HG03460 (cell line): ENCODE results near the gene GRM8.
"Not testable (repeated sequence)": the region's sequence is repeated elsewhere in the genome, so short reads cannot be mapped to it uniquely, and the experiment has no call there.

Source experiments
- ATAC-seq: cut with Tn5 transposase; IDR thresholded peaks from one replicate; pipeline ENCODE4 v1.9.1; 2021; ENCODE audit not compliant: unreplicated experiment

The GRM8 gene

DNA sequence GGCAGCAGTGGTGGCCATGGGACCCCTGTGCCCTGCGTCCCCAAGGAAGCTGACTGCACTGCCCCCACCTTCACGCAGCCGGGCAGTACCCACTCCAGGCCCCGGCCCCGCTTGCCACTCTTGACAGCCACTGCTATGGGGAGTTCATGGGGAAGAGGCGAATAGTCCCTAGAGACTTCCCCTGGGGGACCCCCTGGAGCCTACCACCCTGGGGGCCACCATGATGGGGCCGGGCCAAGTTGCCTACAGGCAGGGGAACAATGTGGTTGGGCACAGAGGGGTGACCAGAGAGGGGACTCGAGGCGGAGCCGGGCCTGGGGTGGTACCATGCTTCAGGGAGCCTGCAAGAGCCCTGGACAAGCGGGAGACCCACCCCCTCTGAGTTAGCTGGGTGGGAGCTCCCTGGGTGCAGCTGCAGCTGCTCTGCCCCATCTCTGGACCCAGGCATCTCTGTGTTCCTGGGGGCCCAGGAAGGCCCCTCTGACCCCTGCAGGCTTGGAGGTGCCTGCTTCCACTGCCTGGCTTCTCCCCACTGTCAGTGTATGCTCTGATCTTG is 567.6 kb downstream of the GRM8 start:
- no peak for ATAC-seq

DNA sequence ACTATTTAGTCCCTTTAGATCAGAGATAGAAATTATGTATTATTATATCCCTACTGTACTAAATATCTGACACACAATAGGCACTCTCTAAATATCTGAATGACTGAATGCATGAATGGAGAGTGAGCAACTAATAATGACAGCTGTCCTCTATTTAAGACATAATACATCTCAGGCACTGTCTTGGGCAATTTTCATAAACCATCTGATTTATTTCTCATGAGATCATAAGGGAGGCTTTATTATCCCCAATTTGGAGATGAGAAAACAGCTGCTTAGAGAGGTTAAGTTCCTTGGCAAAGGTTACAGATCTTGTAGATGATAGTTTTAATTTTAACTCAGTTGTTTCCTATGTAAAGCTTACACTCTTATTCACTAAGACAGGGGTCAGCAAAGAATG is 570.6 kb downstream of the GRM8 start:
- no peak for ATAC-seq

DNA sequence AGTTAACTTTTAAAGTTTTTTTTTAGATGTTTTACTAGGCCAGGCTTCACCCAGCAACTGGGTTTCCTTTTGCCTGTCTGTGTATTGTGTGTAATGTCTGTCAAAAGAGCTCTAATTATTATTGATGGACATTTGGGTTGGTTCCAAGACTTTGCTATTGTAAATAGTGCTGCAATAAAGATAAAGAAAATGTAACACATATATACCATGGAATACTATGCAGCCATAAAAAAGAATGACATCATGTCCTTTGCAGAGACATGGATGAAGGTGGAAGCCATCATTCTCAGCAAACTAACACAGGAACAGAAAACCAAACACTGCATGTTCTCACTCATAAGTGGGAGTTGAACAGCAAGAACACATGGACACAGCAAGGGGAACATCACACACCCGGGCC is 584.0 kb downstream of the GRM8 start:
- ATAC-seq = not testable (repeated sequence)

DNA sequence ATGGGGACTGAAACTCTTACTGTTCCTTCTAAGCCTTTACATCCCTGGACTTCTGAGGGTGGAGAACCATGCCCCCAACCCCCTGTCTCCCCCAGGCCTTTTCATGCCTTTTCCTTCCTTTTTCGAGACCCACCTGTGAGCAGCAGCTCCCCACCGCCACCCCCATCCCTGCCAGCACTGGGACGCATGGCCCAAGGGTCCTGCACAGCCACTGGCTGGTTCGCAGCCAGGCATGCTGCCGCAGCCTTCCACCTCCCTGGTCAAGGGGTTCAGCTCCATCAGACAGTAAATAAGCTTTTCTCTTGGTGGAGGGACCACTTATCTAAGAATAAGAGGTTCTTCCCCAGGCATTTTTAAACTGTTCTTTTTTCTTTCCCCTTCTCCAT is 584.4 kb downstream of the GRM8 start:
- ATAC-seq = no peak

DNA sequence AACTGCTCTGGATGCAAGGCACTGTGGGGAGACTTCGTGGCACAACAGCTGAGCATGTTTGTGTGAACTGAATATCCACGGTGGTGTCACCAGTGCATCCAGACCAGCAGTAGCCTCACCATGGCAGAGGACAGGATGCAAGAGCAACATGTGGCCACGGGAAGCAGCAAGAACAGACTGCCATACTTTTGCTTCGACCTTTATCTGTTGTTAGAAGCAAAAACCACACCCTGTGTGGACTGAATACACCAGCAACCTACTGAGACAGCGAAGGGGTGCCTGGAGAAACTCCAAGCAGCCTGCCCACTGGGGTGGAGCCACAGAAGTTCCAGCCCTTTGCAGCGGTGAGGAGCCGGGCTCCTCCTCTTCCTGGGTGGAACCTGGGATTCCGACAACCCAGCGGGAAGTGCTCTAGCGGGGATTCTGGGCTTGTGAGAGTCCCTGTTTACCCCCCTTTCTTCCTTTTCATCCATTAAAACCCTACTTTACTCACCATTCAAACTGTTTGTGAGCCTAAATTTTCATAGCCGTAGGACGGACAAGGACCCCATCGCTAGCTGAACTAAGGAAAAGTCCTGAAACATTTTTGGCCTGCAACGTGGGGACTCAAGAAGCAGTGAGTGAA is 584.9 kb downstream of the GRM8 start:
- no peak for ATAC-seq

DNA sequence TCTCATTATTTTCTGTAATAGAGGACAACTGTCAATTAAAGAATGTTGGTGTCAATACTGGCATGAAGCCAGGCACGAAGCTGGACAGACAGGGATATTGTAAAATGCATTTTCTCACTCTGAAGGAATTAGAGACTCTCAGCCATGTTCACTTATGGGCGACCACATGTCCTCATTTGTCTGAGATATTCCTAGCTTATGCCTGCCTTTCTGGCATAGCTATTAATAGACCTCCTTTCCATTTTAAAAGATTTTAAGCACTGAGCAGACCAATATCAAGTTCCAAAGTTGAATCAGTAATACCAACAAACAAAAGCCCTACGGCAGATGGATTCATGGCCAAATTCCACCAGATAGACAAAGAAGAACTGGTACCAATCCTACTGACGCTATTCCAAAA is 589.9 kb downstream of the GRM8 start:
- ATAC-seq = no peak

DNA sequence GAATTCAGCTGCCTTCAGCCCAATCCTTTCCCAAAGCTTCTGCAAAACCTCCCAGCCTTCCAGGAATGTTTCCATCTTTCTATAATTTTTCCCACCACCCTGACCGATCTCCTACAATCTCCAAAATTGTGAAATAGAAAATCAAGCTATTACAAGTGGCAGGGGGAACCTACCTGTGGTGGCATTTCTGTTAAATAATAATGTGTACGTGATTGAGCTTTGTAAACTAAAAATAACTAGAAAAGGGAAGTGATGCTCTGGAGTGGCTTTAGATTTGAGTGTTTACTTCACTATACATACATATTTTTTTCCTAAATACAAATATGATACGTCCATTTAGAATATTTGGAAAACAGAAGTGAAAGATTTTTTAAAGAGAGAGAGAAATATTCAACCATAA is 593.6 kb downstream of the GRM8 start:
- ATAC-seq = peak; percentile 78

DNA sequence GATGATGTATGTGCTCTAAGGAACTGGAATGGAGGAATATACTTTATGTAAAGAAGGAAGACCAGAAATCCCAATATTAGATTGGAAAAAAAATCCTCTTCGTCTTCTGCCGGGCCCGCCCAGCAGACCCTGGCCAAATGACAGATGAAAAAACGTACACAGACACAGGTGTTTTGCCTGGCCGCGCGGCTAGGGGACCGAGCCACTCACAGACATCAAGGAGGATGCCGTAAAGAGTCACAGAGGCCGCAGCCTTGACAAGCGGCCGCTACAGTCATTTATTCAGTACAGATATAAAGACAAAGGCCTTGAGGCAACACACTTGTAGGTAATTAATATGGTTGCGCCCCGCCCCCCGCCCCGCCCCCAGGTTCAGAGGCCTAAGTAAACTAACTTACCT is 594.1 kb downstream of the GRM8 start:
- ATAC-seq = peak; percentile 14

DNA sequence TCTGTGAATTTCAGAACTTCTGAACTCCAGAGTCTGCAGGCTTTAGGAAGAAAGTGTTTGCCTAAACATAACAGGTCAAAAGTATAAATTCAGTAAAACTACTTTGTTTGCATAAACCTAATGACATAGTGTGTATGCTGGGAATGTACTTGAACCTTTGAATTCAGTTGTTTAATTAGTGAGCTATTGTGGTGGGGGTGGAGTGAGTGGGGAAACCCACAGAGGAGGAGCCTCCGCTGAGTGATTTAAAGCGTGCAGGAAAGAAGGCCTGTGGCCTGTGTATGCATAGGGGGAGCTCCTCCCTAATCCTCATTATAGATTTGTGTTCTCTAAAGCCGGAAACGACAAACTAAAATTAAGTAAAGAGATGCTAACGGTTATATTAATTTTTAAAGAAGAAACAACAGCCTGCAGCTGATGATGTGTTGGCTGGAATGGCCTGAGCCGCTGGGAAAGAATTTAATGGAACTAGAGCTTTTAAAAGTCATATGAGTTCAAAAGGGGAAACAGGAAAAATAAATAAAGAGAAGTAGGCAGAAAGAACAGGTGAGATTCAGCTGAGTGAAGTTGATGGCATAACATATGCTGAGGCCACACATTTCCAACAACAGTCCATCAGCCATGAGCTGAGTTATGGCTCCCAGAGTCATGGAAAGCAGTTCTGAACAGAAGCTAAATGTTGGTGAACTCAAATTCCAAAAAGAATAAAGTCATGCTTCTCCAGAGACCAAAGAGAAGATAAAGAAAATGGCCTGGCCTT is 595.0 kb downstream of the GRM8 start:
- ATAC-seq = peak; percentile 87

DNA sequence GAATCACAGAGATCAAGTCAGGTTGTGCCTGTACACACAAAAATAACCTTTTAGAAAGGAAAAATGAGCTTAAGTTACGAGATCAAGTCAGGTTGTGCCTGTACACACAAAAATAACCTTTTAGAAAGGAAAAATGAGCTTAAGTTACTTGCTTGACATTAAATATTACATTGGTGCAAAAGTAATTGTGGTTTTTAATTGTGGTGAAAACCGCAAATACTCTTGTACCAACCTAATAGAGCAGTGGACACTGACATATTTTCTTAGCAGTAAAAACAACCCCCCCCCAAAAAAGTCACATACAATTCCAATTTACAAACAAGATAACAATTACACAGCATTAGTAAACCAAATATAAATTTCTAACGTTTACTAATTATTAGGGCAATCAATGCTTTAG is 595.6 kb downstream of the GRM8 start:
- no peak for ATAC-seq

DNA sequence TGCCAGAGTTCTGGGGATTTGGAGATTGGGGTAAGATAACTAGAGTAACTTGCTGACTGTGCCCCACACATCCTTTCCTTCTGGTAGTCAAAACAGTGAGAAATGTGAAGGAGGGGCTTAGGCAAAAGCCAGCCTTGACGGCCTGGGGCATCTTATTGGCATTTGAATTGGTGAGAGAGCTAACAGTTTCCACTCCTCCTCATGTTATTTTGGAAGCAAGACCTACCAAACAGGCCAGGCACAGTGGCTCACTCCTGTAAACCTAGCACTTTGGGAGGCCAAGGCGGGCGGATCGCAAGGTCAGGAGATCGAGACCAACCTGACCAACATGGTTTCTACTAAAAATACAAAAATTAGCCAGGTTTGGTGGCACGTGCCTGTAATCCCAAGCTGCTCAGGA is 596.6 kb downstream of the GRM8 start:
- ATAC-seq = no peak

DNA sequence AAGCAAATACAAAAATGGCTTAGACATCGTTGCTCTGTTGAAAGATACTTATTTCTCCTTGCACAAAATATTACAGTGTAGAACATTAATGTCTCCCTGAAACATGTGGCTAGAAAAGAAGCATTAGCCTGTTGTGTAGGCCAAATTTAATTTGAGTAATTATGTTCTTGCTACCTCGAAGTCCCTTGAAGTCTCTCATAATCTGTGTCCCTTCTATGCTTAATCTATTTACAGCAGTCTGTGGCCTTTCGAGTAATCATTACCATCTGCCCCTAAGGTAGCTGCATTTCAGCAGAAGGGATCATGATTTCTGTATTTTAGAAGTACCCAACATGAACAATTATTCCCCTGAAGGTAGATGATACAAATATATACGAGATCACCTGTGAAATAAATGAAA is 615.2 kb downstream of the GRM8 start:
- ATAC-seq = no peak

DNA sequence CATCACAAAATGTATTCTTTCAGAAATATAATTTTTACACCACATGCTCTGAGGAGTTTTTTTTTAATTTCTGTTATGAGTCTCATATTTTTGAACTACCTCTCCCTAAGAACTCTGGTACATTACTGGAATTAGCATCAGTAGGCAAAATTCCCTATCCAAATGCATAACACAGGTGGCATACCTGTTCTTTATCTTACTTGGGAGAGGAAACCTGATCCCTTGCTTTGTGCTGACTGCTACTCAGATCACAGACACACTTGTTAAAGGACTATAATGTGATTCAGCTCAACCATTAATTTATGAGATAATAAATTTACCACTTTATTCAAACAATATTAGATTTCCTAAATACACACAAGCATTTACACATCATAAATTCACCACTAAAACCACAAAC is 617.2 kb downstream of the GRM8 start:
- no peak for ATAC-seq

DNA sequence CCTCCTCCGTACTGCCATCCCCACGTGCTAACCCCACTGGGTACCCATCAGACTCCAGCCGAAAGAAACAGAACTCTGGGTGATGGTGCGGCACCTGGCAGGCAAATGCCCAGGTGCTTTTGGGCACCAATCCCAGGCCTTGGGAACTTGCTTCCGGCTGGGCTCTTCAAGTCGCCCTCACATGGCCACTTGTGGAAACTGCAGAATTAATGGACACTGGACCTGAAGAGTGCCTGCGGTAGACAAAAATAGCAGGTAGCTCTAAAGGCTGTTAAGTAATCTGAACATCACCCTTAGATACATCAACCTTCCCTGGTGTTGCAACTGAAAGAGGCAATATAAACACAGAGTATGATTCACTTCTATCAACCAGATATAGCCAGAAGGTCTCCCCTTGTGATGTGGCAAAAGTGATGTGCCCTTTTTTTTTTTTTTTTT is 644.4 kb downstream of the GRM8 start:
- ATAC-seq = no peak

DNA sequence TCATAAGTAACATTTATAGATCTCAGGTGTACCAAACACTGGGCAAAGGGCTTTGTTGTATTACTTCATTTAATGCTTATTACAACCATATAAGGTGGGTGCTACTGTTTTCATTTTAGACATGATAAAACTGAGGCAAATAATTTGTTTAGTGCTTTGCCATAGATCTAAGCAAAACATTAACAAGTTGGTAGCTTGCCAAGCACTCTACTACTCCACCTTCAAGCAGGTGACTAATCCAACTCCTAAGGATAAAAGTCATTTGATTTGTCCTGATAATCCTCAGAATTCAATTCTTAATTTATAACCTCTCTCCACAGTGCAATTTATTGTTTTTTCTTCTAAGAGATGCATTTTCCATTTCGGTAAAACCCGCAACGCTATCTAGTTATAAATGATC is 646.4 kb downstream of the GRM8 start:
- no peak for ATAC-seq

DNA sequence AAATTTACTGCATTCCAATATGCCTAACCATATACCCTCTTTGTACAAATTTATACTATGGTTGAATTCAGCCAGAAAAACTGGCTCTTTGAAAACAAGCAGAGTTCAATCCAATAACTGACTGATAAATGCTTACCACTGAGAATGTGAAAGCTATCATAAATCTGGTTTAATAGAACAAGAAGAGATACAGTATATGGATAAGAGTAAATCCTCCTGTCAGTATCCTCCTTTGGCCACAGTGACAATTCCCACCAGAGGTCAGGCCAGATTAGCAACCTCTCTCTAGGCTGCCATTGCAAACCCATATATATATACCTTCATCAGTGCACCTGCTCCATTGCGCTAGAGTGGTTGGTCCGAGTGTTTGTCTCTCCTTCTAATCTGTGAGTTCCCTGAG is 647.2 kb downstream of the GRM8 start:
- no peak for ATAC-seq

DNA sequence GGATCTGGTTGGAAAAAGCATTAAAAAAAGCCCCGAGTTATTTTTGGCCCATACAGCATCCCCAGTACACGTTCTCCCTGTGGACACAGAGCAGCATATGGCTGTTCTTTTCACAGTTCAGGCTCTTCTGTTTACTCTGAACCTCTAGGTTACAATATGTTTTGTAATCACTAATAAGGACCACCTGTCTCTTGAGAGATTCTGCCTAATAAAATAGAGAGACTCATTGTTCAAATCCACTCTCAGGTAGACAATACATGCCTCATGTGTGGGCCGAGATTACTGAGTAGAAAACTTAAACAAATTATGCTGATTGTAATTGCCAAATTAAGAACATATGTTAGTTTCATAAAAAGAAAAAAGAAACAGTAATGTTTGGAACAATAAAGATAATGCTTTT is 647.7 kb downstream of the GRM8 start:
- ATAC-seq = no peak

DNA sequence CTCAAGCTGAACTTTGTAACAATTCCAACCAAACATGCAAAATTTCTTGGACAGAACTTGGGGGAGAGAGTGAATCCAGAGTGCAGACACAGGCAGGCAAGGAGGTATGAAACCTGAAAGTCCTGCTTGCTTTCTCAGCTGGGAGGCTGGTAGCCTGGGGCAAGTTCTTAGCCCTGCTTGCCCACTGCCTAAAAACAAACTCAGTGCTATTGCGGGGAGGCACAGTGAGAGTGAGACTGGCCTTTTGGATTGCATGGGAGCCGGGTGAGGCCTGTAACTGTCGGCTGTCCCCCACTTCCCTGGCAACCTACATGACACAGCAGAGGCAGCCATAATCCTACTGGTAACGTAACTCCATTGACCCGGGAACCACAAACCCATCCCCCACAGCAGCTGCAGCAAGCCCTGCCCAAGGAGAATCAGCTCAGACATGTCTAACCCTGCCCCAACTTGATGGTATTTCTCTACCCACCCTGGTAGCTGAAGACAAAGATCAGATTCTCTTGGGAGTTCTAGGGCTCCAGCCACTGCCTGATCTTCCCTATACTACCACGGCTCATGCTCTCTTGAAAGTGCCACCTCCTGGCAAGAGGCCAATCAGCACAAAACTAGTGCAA is 663.6 kb downstream of the GRM8 start:
- ATAC-seq = no peak

DNA sequence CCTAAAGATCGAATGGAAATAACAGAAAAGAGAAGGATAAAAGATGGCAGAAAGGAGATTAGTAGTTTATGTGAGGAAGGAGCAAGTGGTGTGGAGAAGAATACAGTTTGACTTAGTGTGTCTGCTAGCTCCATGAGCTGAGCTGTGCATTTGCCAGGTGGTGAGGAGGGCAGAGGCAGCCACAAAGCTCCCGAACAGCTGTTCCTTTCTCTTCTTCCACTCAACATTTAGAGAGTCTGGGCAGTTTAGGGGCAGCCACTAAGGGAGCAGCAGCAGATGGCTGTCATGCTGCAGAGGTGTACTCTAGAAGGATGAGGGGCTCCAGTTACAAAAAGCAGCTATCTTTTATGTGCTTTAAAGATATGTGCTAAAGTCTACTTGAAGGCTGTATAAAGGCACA is 674.4 kb downstream of the GRM8 start:
- no peak for ATAC-seq

DNA sequence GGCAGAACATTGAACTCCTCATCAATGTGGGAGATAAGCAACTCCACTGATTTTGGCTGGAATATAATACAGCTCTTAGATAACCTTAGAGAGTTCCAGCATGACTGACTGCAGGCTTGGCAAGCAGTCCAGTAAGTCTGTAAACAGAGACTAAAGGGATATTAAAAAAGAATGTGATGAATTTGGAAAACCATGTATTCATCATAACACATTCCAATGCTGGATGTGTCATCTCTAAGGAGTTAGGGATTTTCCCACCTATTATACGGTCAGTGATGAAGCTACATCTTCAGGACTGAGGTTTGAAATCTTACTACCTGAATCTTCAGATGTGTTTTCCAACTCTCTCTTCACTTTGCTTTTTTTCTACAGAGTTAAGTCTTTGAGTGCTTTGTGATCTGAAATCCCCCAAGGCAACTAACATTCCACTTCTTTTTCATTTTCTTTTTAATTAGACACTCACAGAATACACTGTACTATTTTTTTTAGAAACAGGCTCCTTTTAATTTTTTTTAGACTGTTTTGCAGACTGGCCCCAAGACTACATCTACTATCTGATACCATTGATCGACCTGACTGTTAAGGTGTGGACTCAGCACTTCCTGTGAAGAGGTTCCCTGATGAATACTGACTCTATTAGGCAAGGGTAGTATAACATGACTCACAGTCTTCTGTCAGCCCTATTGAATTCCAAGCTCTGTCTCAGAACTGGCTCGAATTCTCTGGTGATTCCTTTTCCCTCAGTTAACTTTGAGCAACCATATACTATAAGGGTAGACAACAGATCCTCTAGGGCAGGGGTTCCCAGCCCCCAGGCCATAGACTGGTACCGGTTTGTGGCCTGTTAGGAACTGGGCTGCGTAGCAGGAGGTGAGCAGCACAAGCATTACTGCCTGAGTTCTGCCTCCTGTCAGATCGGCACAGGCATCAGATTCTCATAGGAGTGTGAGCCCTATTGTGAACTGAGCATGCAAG is 678.2 kb downstream of the GRM8 start:
- no peak for ATAC-seq

DNA sequence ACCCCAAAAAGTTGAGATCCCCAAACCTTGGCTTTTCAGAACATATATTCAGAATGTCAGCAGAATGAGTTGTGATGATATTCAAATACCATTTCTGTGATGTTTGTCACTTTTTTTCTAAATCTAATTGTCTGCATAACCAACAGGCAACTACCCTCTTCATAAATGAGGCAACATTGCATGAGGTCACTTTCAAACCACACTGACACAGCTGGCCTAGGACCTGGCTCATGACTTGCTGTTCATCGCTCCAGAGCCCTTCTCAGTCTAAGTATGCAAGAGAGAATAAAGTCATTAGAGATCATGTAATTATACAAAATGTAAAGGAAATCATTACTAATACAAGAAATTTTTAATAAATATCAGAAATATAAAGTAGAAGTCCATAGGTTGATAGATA is 681.9 kb downstream of the GRM8 start:
- no peak for ATAC-seq
